GM19043 (cell line): ENCODE data around the gene C4orf50.

Source experiments
- ATAC-seq: cut with Tn5 transposase; IDR thresholded peaks from one replicate; pipeline ENCODE4 v1.9.1; 2021; ENCODE audit warnings: low read depth; ENCODE audit not compliant: unreplicated experiment

Gene C4orf50

DNA sequence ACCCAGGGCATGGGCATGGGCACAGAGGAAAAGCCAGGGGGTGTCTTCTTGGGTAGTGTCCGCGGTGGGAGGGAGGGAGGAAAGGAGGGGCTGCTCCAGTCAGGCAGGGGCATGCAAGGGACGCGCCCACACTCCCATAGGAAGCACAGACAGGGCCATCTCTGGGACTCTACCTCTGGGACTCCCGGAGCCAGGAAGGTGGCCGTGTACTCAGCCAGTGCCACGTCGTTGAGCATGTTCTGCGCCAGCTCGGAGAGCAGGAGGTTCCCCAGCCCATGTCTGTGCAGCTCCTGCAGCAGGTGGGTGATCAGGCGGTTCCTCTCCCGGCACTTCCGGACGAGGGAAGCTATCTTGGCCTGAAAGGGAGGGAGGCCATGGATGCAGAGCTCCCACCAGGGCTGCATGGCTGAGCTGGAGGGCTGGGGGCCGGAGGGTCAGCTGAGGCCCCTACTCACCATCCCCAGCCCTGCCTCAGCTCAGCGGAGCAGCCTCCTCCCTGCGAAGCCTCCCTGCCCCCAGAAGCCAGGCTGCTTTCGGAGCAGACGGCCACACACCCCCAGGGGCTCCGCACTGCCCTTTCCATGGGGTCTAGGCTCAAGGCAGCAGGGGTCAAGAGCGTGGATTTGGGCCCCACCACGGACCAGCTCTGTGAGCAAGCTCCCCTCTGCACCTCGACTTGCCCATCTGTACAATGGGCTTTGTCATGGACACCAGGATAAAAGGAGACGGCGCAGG is 44.6 kb downstream of the C4orf50 start:
- ATAC-seq: no peak

DNA sequence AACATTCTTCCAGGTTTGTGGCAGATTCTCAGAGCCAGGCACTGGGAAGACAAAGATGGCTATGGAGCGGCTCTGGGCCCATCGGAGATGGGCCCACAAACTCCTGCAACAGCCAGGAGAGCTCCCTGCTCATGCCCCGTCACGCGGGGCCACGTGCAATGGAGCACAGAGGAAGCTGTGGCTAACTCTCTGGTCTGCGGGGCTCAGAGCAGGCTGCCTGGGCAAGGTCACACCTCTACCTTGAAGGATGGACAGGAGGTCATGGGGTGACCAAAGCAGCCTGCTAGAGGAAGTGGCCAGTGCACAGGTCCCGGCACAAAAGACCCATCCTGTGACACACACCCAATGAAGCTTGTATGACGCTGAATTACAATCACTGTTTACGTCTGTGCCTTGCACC is 45.2 kb downstream of the C4orf50 start:
- ATAC-seq: no peak

GRCh38 chr4:5972571-5972970 is 45.7 kb downstream of the C4orf50 start:
- ATAC-seq: no peak

DNA sequence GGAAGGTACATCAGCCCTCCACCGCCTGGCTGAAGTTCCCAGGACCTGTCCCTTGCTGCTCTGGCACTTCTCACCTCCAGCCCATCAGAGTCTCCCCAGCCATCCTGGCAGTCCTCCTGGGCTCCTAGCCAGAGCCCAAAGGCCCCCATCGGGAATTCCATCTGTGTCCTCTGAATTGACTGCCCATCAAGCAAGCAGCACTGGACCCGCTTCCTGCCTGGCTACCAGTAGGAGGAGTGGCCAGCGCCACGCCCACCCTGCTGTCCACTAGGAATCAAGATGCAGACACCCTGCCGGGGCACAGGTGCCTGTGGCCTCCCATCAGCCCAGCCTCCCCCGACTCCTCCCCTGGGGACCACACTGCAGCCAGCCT is 47.2 kb downstream of the C4orf50 start:
- ATAC-seq: no peak

GRCh38 chr4:5970381-5971077 is 47.7 kb downstream of the C4orf50 start:
- no peak for ATAC-seq

GRCh38 chr4:5969777-5970176 is 48.5 kb downstream of the C4orf50 start:
- ATAC-seq: no peak

- ATAC-seq: no peak
Observed at GRCh38 chr4:5969336-5969735, 48.9 kb downstream of the C4orf50 start.

GRCh38 chr4:5968246-5968645 is 50.0 kb downstream of the C4orf50 start:
- no peak for ATAC-seq

GRCh38 chr4:5967783-5968182 is 50.4 kb downstream of the C4orf50 start:
- ATAC-seq: no peak

- ATAC-seq: no peak
Observed at GRCh38 chr4:5965225-5965624, 53.0 kb downstream of the C4orf50 start.

- no peak for ATAC-seq
Observed at GRCh38 chr4:5964030-5964429, 54.2 kb downstream of the C4orf50 start.

DNA sequence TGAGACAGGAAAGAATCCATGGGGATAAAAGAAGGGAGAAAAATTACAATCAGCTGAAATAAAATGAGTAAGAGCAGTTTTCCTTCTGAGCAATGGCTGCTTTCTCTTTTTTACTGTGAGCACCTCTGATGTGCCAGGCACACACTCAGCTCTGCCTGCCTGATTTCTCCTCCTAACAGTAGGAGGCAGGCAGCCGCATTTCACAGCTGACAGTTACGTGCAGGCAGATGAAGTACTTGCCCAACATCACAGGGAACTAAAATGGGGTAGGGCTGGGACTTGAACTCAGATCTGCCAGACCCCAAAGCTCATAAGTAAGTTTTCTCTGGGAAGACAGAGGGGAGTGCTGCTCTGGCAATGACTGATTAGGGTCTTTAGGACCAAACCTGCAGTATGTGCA is 54.6 kb downstream of the C4orf50 start:
- no peak for ATAC-seq

GRCh38 chr4:5962416-5962815 is 55.8 kb downstream of the C4orf50 start:
- ATAC-seq: no peak

DNA sequence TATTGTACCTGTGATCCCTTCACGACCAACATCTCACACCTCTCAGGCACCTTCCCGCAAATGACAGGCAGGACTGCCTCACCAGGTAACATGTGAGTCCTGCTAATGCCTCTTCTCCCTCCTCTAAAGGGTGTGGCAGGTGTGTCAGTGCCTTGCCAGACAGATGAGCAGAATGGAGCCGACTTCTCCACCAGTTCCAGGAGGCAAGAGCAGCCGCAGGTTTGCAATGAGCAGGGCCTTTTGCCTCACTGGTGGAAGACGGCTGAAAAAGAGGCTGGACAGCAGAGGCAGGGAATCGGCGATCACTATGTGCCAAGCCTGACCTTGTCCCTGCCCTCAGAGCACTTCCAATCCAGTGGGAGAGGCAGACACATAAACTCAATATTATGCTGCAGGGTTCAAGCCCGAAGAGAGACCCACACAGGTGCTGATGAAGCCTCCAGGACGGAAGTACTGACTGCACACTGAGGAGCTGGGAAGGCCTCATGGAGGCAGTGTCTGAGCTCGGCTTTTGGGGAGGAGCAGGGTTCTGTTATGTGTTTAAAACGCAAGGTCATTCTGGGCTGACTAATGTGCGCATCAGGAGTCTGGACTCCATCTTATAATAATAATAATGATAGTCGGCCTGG is 57.9 kb downstream of the C4orf50 start:
- ATAC-seq: no peak

GRCh38 chr4:5959211-5959982 is 58.8 kb downstream of the C4orf50 start:
- no peak for ATAC-seq

- ATAC-seq: no peak
Observed at GRCh38 chr4:5958199-5958735, 60.0 kb downstream of the C4orf50 start.

GRCh38 chr4:5957076-5957475 is 61.2 kb downstream of the C4orf50 start:
- ATAC-seq: no peak

- no peak for ATAC-seq
Observed at GRCh38 chr4:5956285-5957021, 61.8 kb downstream of the C4orf50 start.

DNA sequence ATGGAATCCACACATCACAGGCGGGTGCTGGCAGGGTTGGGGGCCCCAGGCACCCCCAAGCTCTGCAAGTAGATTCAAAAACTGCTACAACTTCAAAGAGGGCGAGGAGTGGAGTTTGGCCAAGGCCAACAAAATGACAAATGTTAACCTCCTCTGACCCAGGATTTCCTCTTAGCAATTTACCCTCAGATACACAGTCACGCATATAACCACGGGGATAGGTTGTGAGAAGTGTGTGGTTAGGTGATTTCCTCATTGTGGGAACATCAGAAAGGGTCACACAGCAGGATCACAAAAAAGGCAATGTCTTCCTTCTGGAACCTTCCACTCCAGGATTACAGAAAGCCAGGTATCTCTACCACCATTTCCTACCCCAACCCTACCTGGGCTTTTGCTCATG is 62.4 kb downstream of the C4orf50 start:
- no peak for ATAC-seq

GRCh38 chr4:5955201-5955821 is 62.9 kb downstream of the C4orf50 start:
- no peak for ATAC-seq
